Mesothelial cell of epicardium (in vitro differentiated cells): ENCODE measurements around the gene PSMC6. TPM values are rescaled to one million over a fixed set of nuclear protein-coding genes. Genes with fewer than 3 reads are reported as not detected.

Experiments
- DNase-seq, 2 experiments: peaks; one replicate each; pipeline ENCODE4 v3.0.0; 2021; ENCODE audit warnings: low spot score in 2 of 2; ENCODE audit not compliant: unreplicated experiment in 2 of 2
- H3K27ac Mint-ChIP-seq: 2 replicates; pipeline ENCODE4 v1.8.0; 2021; ENCODE audit warnings: mixed read lengths
- H3K27me3 Mint-ChIP-seq: 2 replicates; pipeline ENCODE4 v1.8.0; 2021; ENCODE audit warnings: low read depth, mixed read lengths
- H3K36me3 Mint-ChIP-seq: 2 replicates; pipeline ENCODE4 v1.8.0; 2021; ENCODE audit warnings: mixed read lengths
- H3K4me1 Mint-ChIP-seq: 2 replicates; pipeline ENCODE4 v1.8.0; 2021; ENCODE audit warnings: mixed read lengths
- H3K4me3 Mint-ChIP-seq: 2 replicates; pipeline ENCODE4 v1.8.0; 2021; ENCODE audit warnings: mild to moderate bottlenecking, moderate library complexity, mixed read lengths
- H3K9me3 Mint-ChIP-seq: 2 replicates; pipeline ENCODE4 v1.8.0; 2021; ENCODE audit warnings: mixed read lengths
- CTCF ChIP-seq: fragments of 200-600 bp; sonication (generic); IDR thresholded peaks from one replicate; pipeline ENCODE4 v1.5.0; 2021; ENCODE audit warnings: antibody characterized with exemption; ENCODE audit not compliant: unreplicated experiment
- total RNA-seq: library from RNA; stranded (reverse); gene quantifications from 3 replicates; pipeline ENCODE4 v1.2.1, GENCODE V29; 2021

PSMC6 gene
- total RNA-seq, 1 donor from 2014 or later: 106 TPM

- H3K4me1 Mint-ChIP-seq: peaks cover 7% of the 10 kb centered on the region
- H3K36me3 Mint-ChIP-seq: no peaks in the 10 kb centered on the region
- no peaks in the 10 kb centered on the region for H3K9me3 Mint-ChIP-seq
- H3K27me3 Mint-ChIP-seq: no peaks in the 10 kb centered on the region
- TF ChIP-seq CTCF: no peak
- peak overlapping the region; percentile 2 for H3K27ac Mint-ChIP-seq
- H3K4me3 Mint-ChIP-seq: no peak overlapping the region
- no peak for DNase-seq
Measured at GRCh38 chr14:52701223-52701622, 5.8 kb upstream of the PSMC6 start.

DNA sequence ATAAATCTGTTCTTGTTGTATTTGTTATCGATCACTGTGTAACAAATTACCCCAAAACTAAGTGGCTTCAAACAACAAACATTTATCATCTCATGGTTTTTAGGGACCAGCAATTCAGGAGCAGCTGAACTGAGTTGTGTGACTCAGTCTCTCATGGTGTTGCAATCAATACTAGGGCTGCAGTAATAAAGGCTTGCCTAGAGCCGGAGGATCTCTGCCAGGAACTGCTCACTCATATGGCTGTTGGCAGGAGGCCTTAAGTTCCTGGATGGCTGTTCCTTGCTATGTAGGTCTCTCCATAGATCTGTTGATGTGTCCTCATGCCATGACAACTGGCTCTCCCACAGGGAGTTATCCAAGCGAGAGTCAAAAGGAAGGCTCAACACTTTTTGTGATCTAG is 3.8 kb upstream of the PSMC6 start:
- DNase-seq: no peak
- TF ChIP-seq CTCF: no peak
- no peak overlapping the region for H3K27ac Mint-ChIP-seq
- H3K36me3 Mint-ChIP-seq: no peaks in the 10 kb centered on the region
- H3K4me1 Mint-ChIP-seq: peaks cover 20% of the 10 kb centered on the region
- H3K9me3 Mint-ChIP-seq: peaks cover 4% of the 10 kb centered on the region
- no peaks in the 10 kb centered on the region for H3K27me3 Mint-ChIP-seq
- no peak overlapping the region for H3K4me3 Mint-ChIP-seq

- no peak for TF ChIP-seq CTCF
- Mint-ChIP-seq H3K4me1 (peaks cover 24% of the 10 kb centered on the region), H3K27ac (no peak overlapping the region), H3K4me3 (no peak overlapping the region), H3K9me3 (peaks cover 4% of the 10 kb centered on the region), H3K36me3 (no peaks in the 10 kb centered on the region), H3K27me3 (no peaks in the 10 kb centered on the region)
- DNase-seq: no peak
Measured at GRCh38 chr14:52703664-52704063, 3.3 kb upstream of the PSMC6 start.

DNA sequence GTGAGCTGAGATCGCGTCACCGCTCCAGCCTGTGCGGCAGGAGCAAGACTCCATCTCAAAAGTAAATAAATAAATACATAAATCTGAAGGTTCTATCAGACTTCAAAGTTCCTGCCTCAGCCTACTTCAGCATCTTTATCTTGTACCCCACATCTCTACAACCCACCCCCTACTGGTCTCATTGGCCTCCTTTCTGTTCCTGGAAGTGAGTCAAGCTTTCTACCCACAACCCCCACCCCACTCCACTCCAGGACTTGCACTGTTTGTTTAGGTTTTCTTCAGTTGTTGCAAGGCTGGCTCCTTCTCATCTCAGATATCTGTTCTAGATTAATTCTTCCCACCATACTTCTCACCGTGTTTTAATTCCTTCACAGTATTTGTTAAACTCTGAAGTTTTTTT is 714 bp upstream of the PSMC6 start:
- no peaks in the 10 kb centered on the region for H3K27me3 Mint-ChIP-seq
- H3K36me3 Mint-ChIP-seq: peaks cover 9% of the 10 kb centered on the region
- H3K27ac Mint-ChIP-seq: peak overlapping the region; percentile 99
- H3K4me3 Mint-ChIP-seq: peak overlapping the region; percentile 100
- H3K4me1 Mint-ChIP-seq: peaks cover 23% of the 10 kb centered on the region
- TF ChIP-seq CTCF: no peak
- DNase-seq: no peak
- peaks cover 4% of the 10 kb centered on the region for H3K9me3 Mint-ChIP-seq

GRCh38 chr14:52711666-52712065 is 4.7 kb downstream of the PSMC6 start:
- no peak for DNase-seq
- Mint-ChIP-seq H3K4me3 (no peak overlapping the region), H3K36me3 (peaks cover 34% of the 10 kb centered on the region), H3K27ac (no peak overlapping the region), H3K9me3 (peaks cover 5% of the 10 kb centered on the region), H3K27me3 (no peaks in the 10 kb centered on the region), H3K4me1 (peaks cover 17% of the 10 kb centered on the region)
- no peak for TF ChIP-seq CTCF

- Mint-ChIP-seq H3K27ac (no peak overlapping the region), H3K9me3 (peaks cover 4% of the 10 kb centered on the region), H3K4me3 (no peak overlapping the region), H3K27me3 (no peaks in the 10 kb centered on the region), H3K36me3 (peaks cover 40% of the 10 kb centered on the region), H3K4me1 (no peaks in the 10 kb centered on the region)
- no peak for TF ChIP-seq CTCF
- no peak for DNase-seq
Measured at GRCh38 chr14:52716155-52716554, 9.2 kb downstream of the PSMC6 start.
